Activated T-helper 1 cell treated with anti-CD3 and anti-CD28 coated beads, Interleukin-12 subunit alpha, Interleukin-12 subunit beta, Interleukin-2, Interleukin-4 antibody, amounts not matched to agents 30 ng/mL and 10 ng/mL and 1 ng/mL, durations not matched to agents 14 hours and 24 hours and 36 hours (primary cell): ENCODE results near the gene RER1. TPM values are rescaled to one million over a fixed set of nuclear protein-coding genes. Genes with fewer than 3 reads are reported as not detected.

Source experiments
- DNase-seq: peaks from one replicate; pipeline ENCODE4 v3.0.0; 2021; ENCODE audit warnings: low spot score
- H3K27ac Mint-ChIP-seq: one replicate; pipeline ENCODE4 v1.8.0; 2021; ENCODE audit warnings: mild to moderate bottlenecking, mixed read lengths
- H3K27me3 Mint-ChIP-seq: one replicate; pipeline ENCODE4 v1.8.0; 2022; ENCODE audit warnings: mild to moderate bottlenecking, moderate library complexity, mixed read lengths; ENCODE audit not compliant: insufficient read depth
- H3K36me3 Mint-ChIP-seq: one replicate; pipeline ENCODE4 v1.8.0; 2021; ENCODE audit warnings: low read depth, mixed read lengths
- H3K4me1 Mint-ChIP-seq: one replicate; pipeline ENCODE4 v1.8.0; 2021; ENCODE audit warnings: low read depth, mixed read lengths
- H3K4me3 Mint-ChIP-seq: one replicate; pipeline ENCODE4 v1.8.0; 2021; ENCODE audit warnings: mild to moderate bottlenecking, moderate library complexity, mixed read lengths
- H3K9me3 Mint-ChIP-seq: one replicate; pipeline ENCODE4 v1.8.0; 2021; ENCODE audit warnings: mixed read lengths
- intact Hi-C: fragments of 100-400 bp; cut with micrococcal nuclease; formaldehyde crosslinking; loops from one replicate; pipeline ENCODE4 v1.15.1; 2024
- total RNA-seq: library from RNA; stranded (reverse); gene quantifications from 2 replicates; pipeline ENCODE4 v1.2.3, GENCODE V29; 2022

RER1 gene
- total RNA-seq, 1 donor from 2014 or later: 161 TPM

DNA sequence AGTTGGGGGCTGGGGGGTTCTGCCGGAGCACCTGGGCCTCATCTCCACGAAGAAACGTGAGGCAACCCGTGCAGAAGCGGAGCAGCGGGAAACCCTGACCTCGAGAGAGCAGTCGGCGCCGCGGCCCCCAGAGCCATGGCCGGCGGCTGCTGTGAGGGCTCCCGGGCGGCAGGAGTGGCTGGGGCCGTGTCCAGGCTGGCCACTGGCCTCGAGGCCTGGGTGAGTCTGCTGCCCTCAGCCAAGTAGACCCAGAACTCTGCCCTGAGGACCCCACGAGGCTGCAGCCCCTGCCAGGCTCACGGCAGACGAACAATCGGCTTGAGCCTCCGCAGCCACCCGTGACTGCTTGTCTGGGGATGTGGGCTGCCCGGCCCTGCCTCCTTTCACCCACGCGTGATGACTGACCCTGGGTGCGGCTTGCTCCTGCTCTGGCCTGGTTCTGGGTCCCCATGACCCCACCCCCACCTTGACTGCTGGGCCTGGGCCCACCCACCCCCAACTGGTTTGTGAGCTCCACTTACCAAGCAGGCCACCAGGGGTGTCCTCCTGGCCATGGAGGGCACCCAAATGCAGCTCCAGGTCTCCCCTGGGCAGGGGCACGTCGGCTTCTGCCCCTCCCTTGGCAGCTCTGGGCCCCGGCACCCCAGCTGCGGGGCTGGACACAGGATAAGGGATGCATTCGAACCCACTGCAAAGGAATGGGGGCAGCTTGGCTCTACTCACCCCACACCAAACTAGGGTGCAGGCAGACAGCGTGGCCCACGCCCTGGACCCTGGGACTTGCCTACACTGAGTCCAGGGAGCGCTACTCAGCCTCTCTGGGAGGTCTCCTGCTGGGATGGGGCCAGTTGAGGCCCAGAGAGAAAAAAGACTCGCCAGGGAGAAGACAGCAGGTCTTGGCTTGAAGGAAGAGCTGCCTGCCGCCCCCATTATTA, 34.5 kb upstream of the RER1 start:
- H3K27ac Mint-ChIP-seq: no peak overlapping the region
- no peaks in the 10 kb centered on the region for H3K36me3 Mint-ChIP-seq
- H3K9me3 Mint-ChIP-seq: no peaks in the 10 kb centered on the region
- intact Hi-C loops: no loop called here
- no peak overlapping the region for H3K4me3 Mint-ChIP-seq
- DNase-seq: no peak
- peaks cover 1% of the 10 kb centered on the region for H3K27me3 Mint-ChIP-seq
- no peaks in the 10 kb centered on the region for H3K4me1 Mint-ChIP-seq

DNA sequence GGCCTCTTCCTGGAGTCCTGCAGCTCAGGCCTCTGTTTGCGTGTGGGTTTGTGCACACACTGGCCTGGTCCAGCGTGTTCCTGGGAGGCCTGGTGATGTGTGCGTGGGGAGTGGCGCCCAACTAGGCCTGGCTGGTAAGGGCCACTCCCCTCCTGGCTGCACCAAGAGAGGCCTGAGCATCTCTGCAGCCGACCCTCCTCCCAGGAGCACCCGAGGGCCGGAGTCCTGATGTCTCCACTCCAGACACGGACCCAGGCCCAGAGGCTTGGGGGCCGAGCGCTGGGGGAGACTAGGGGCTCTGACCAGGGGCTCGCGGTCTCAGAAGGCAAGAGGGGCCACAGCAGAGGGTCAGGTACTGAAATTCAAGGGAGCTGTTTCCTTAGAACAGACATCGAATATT, 33.6 kb upstream of the RER1 start:
- Mint-ChIP-seq H3K27me3 (no peaks in the 10 kb centered on the region), H3K27ac (no peak overlapping the region), H3K4me1 (no peaks in the 10 kb centered on the region), H3K9me3 (no peaks in the 10 kb centered on the region), H3K36me3 (no peaks in the 10 kb centered on the region), H3K4me3 (no peak overlapping the region)
- intact Hi-C loops: no loop called here
- no peak for DNase-seq

DNA sequence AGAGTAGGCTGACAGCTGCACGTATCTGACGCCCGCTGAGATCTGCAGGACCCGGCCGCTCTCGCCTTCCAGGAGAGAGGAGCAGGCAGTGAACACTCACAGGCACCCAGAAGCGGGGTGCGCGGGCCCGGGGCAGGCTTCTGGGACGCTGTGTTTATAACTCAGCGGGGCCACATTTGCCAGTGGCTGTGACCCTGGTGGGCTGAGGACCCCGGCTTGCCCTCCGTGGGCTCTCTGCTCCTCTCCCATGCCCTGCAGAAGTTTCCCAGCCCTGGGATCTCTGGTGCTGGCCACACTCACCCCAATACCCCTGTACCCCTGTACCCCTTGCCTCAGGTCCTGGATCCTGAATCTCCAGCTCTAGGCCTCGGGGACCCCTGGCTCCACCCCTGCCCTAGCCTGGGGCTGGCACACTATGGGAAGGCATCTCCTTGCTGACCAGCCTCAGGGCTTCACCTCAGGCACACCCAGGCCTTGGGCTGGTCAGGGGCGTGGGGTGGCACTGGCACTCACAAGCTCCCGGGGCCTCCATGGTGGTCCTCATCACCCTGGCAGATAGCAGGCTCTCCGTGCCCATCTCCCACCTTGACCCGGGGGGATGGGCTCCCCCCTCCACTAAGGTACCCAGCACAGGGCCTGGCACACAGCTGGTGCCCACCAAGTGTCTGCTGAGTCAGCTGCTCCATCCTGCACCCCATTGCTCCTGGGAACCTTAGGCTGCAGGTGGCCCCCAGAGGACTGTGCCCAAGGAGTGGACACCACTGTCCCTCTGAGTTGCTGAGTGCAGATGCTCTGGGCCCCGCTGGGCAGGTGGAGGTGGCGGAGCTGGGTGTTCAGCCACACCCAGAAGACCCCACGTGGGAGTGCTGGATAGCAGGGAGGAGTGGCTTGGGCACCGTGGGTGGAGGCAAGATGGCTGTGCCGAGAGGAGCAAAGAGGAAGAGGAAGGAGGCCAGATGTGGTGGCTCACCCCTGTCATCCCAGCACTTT, 32.7 kb upstream of the RER1 start:
- H3K9me3 Mint-ChIP-seq: no peaks in the 10 kb centered on the region
- no peak overlapping the region for H3K27ac Mint-ChIP-seq
- intact Hi-C loops: no loop called here
- H3K36me3 Mint-ChIP-seq: no peaks in the 10 kb centered on the region
- H3K4me1 Mint-ChIP-seq: no peaks in the 10 kb centered on the region
- DNase-seq: no peak
- H3K4me3 Mint-ChIP-seq: no peak overlapping the region
- no peaks in the 10 kb centered on the region for H3K27me3 Mint-ChIP-seq

DNA sequence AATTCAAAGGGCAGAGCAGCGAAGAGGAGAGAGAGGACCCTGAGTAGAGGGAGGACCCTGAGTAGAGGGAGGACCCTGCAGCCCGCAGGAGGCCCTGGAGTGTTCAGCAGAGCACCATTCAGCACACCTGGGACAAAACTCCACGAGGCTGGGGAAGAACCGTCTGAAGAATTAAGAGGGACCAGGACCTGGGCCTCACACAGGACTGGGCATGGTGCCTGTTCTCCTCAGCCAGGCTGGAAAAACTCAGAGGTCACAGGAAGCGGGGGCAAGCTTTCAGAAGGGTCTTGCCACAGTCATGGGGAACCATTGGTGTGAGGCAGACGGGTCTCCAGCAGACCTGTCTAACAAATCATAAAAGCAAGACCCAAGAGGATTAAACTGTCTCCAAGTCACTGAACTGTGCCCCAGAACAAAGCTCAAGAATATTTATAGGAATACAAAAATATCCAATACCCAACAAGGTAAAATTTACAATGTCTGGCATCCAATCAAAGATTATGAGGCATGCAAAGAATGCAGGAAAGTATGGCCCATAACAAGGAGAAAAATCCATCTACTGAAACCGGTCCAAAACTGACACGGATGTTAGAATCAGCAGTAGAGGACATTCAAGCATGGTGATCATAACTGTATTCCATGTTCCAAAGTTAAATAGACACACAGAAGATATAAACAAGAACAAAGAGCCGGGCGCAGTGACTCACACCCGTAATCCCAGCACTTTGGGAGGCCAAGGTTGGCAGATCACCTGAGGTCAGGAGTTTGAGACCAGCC, 30.9 kb upstream of the RER1 start:
- no peaks in the 10 kb centered on the region for H3K36me3 Mint-ChIP-seq
- H3K27me3 Mint-ChIP-seq: no peaks in the 10 kb centered on the region
- no peaks in the 10 kb centered on the region for H3K4me1 Mint-ChIP-seq
- intact Hi-C loops: no loop called here
- H3K4me3 Mint-ChIP-seq: no peak overlapping the region
- no peaks in the 10 kb centered on the region for H3K9me3 Mint-ChIP-seq
- no peak overlapping the region for H3K27ac Mint-ChIP-seq
- DNase-seq: no peak

DNA sequence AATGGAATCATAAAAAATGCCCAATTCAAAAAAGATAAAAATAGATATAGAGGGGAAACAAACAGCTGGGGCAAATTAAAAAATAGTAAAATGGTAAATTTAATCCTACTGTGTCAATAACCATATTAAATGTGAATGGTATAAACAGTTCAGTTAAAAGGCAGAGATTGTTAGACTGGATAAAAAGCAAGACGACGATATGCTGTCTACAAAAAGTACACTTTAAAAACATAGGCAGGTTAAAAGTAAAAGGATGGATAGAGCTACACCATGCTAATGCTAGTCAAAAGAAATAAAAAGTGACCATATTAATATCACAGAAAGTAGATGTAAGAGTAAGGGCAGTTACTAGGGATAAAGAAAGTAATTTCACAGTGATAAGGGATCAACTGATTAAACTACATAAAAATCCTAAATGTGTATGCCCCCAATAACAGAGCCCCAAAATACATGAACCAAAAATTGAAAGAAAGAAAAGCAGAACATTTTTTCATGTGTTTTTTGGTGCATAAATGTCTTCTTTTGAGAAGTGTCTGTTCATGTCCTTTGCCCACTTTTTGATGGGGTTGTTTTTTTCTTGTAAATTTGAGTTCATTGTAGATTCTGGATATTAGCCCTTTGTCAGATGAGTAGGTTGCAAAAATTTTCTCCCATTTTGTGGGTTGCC, 27.7 kb upstream of the RER1 start:
- H3K27me3 Mint-ChIP-seq: no peaks in the 10 kb centered on the region
- no peak for DNase-seq
- no peak overlapping the region for H3K4me3 Mint-ChIP-seq
- H3K27ac Mint-ChIP-seq: no peak overlapping the region
- H3K4me1 Mint-ChIP-seq: no peaks in the 10 kb centered on the region
- H3K9me3 Mint-ChIP-seq: no peaks in the 10 kb centered on the region
- no peaks in the 10 kb centered on the region for H3K36me3 Mint-ChIP-seq
- intact Hi-C loops: no loop called here

DNA sequence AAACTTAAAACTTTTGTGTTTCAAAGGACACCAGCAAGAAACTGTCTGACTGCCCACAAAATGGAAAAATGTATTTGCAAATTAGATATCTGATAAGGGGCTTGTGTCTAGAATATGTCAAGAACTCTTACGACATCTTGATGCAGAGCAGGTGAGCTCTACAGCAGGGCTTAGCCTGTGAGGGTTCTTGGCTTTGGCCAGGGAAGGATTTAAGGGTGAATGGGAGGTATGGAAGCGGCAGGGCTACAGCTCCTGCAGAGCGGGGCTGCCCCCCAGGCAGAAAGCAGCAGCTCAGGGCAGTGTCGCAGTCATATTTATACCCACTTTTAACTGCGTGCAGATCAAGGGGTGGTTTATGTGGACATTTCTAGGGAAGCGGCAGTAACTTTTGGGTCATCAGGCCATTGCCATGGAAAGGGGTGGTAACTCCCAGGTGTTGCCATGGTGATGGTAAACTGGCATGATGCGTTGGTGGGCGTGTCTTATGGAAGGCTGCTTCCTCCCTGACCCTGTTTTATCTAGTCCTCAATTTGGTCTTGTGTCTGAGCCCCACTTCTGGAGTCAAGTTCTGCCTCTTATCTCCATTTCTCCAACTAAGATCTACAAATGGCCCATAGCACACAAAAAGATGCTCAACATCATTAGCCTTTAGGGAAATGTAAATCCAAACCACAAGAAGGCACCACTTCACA, 23.4 kb upstream of the RER1 start:
- no peaks in the 10 kb centered on the region for H3K4me1 Mint-ChIP-seq
- H3K27ac Mint-ChIP-seq: no peak overlapping the region
- no peak overlapping the region for H3K4me3 Mint-ChIP-seq
- DNase-seq: no peak
- intact Hi-C loops: no loop called here
- H3K36me3 Mint-ChIP-seq: no peaks in the 10 kb centered on the region
- no peaks in the 10 kb centered on the region for H3K9me3 Mint-ChIP-seq
- peaks cover 3% of the 10 kb centered on the region for H3K27me3 Mint-ChIP-seq

DNA sequence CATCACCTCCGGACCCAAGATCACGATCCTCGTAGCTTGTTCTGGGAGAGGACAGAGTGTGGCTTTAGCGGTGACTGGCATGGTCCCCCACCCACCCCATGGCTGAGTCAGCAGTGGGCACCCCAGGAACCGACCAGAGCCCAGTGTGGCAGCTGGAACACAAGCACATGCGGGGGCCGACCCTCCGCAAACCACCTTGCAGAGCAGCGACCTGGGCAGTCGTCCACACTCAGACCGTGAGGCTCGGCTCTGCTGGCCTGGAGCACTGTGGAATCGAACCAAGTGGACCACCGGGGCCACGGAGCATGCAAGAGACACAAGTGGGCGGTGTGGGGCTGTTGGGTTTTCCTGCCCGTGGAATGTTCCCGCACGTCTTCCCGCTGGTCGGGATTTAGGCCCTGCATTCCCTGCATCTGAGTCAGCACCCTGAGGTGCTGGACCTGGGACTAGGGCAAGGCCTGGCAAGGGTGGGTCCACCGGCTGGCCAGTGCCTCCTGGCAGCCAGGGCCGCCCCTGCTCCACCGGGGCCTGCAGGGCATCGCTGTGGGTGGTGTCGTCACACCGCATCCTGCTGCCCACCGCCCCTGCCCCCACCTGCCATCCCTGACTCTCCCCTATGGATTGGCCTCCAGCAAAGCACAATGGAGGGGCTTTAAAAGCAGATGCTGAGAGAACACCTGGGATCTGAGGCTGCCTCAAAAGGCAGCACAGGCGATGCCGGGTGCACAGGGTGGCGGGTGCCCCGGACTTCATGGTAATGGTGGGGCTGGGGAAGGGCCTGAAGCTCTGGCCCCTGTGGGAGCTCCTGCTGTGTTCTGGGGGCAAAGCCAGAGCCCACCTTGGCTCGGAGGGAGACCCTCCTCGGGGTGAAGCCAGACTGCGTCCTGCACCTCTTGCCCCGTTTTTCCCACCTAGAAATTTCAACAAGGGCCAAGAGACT, 18.8 kb upstream of the RER1 start:
- no peaks in the 10 kb centered on the region for H3K36me3 Mint-ChIP-seq
- H3K27ac Mint-ChIP-seq: no peak overlapping the region
- no peak overlapping the region for H3K4me3 Mint-ChIP-seq
- H3K27me3 Mint-ChIP-seq: peaks cover 3% of the 10 kb centered on the region
- no peaks in the 10 kb centered on the region for H3K9me3 Mint-ChIP-seq
- H3K4me1 Mint-ChIP-seq: no peaks in the 10 kb centered on the region
- intact Hi-C loops: no loop called here
- no peak for DNase-seq

DNA sequence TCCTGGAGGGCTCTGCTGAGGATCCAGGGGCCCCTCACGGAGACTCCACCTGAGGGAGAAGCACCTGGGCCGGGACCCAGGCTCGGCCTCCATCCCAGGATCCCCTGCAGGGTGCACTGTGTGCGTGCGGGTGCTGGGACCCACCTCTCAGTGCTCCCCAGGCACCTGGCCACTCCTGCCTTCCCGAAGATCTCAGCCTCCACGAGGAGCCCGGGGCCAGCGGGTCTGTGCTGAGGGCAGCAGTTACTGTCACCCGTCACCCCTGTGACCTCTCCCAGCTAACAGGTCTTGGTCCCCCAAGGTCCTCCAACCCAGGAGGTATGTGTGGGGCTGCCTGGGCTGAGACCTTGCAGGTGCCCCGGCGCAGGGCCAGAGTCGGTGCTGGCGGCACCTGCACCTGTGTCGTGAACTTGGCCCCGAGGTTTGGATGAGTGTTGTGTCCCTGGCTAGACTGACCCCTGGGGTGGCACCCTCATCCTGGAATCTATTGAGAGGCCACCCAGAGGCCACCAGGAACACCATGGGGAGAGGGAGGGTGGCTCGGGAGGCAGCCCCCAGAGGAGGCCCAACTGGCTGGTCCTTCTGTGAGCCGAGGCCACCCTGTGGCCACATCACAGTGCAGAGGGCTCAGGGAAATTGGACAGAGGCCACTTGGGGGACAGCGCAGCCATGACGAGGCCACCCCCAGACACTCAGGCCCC, 17.9 kb upstream of the RER1 start:
- H3K4me1 Mint-ChIP-seq: no peaks in the 10 kb centered on the region
- intact Hi-C loops: no loop called here
- peaks cover 3% of the 10 kb centered on the region for H3K27me3 Mint-ChIP-seq
- no peak overlapping the region for H3K27ac Mint-ChIP-seq
- H3K36me3 Mint-ChIP-seq: no peaks in the 10 kb centered on the region
- H3K9me3 Mint-ChIP-seq: no peaks in the 10 kb centered on the region
- DNase-seq: no peak
- no peak overlapping the region for H3K4me3 Mint-ChIP-seq

DNA sequence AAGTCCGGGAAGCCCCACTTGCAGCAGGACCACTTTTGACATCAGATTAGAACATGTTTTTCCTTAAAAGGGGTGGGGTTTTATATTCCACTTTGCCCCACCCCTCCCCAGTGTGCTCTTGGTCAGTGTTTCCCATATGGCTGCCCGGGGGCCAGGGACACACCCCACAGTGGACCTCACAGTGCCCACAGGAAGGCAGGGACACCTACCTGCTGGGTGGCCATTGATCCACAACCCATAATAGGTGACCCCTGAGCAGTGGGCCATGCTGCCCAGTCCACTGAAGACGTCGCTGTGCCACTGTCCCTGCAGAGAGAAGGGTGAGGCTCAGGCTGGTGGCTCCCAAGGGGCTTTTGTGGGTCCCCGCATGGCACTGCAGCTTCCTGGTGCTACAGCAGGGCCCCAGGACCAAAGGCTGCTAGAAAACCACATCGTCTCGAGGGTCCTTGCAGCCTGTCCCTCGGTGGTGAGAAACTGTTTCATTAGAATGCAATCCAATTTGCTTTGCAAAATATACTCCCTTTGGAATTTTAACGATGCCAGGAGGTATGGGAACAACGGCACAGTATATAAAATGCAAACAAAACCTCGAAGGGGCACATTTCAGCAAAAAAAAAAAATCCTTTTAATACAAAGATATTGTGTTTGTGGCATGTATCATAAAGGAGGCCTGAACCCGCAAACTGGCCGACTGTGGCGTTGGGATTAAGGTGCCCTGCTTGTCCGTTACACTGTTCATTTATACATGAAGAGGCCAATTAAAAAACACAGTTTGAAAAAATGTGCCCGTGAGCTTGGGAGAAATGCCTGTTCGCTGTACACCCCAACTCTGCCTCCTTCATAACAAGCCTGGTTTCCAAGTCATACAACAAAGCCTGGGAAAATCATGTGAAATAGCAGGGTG, 17.1 kb upstream of the RER1 start:
- Mint-ChIP-seq H3K27ac (no peak overlapping the region), H3K9me3 (no peaks in the 10 kb centered on the region), H3K4me3 (no peak overlapping the region), H3K27me3 (peaks cover 3% of the 10 kb centered on the region), H3K36me3 (no peaks in the 10 kb centered on the region), H3K4me1 (no peaks in the 10 kb centered on the region)
- DNase-seq: no peak
- intact Hi-C loops: no loop called here

DNA sequence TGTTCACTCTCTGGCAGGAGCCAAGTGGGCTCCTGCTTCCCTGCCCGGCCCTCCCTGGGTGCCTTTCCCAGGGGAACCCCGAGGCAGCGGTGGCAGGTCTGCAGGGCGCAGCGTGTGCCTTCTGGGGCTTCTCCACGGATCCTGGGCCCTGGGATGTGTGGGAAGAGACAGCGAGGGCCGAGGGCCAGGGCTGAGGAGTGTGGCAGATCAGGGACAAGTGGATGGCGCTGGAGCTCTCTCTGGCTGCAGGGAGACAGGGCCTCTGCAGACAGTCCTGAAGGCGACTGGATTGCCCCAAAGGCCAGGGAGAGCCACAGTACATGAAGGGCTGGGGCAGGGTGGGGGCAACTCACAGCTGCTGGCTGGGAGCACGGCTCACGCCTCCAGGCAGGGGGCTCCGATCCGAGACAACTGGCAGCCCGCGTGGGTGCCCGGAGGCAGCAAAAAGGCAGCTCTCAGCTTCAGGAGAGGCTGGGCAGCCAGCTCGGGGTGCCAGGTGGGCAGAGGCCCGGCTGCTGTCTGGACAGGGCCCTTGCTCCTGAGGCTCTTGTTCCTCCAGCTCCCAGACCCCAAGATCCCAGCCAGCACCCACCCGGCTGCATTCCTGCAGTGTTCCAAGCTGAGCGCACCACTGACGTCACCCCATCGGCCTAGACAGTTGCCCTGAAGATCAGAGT, 16.3 kb upstream of the RER1 start:
- no peak overlapping the region for H3K4me3 Mint-ChIP-seq
- H3K9me3 Mint-ChIP-seq: no peaks in the 10 kb centered on the region
- DNase-seq: no peak
- no peaks in the 10 kb centered on the region for H3K4me1 Mint-ChIP-seq
- no peaks in the 10 kb centered on the region for H3K36me3 Mint-ChIP-seq
- peaks cover 3% of the 10 kb centered on the region for H3K27me3 Mint-ChIP-seq
- intact Hi-C loops: no loop called here
- no peak overlapping the region for H3K27ac Mint-ChIP-seq
